ES-I3 (cell line): ENCODE data around the gene IL1RAPL1.

Source experiments
- H3K36me3 ChIP-seq: 2 replicates; pipeline ENCODE4 v1.6.1; 2013; ENCODE audit warnings: mild to moderate bottlenecking, low read length, control low read depth, moderate library complexity; ENCODE audit not compliant: insufficient read depth
- H3K4me1 ChIP-seq: 2 replicates; pipeline ENCODE4 v1.6.1; 2013; ENCODE audit warnings: mild to moderate bottlenecking, control low read depth, low read length; ENCODE audit not compliant: insufficient read depth
- H3K9ac ChIP-seq: 2 replicates; pipeline ENCODE4 v1.6.1; 2013; ENCODE audit warnings: low read depth, mild to moderate bottlenecking, low read length, moderate library complexity
- H3K9me3 ChIP-seq: 2 replicates; pipeline ENCODE4 v1.6.1; 2013; ENCODE audit warnings: mild to moderate bottlenecking, low read length, moderate library complexity; ENCODE audit not compliant: control insufficient read depth, insufficient read depth

The IL1RAPL1 gene

GRCh38 chrX:29662759-29663503 lies 1075.7 kb downstream of the IL1RAPL1 start:
- Histone ChIP-seq H3K9me3 (no peaks in the 10 kb centered on the region), H3K9ac (no peak overlapping the region), H3K4me1 (peaks cover 21% of the 10 kb centered on the region), H3K36me3 (no peaks in the 10 kb centered on the region)

GRCh38 chrX:29665532-29665931 lies 1078.3 kb downstream of the IL1RAPL1 start:
- Histone ChIP-seq H3K9ac (no peak overlapping the region), H3K9me3 (no peaks in the 10 kb centered on the region; the same call in 1 of the 2 replicates), H3K4me1 (peaks cover 21% of the 10 kb centered on the region), H3K36me3 (no peaks in the 10 kb centered on the region)

- Histone ChIP-seq H3K4me1 (peaks cover 21% of the 10 kb centered on the region), H3K9me3 (no peaks in the 10 kb centered on the region; the same call in 1 of the 2 replicates), H3K9ac (no peak overlapping the region), H3K36me3 (no peaks in the 10 kb centered on the region)
Observed at GRCh38 chrX:29666366-29666765, 1079.1 kb downstream of the IL1RAPL1 start.

- Histone ChIP-seq H3K9me3 (no peaks in the 10 kb centered on the region; the same call in 1 of the 2 replicates), H3K4me1 (no peaks in the 10 kb centered on the region), H3K36me3 (no peaks in the 10 kb centered on the region), H3K9ac (no peak overlapping the region)
Observed at GRCh38 chrX:29671421-29671820, 1084.2 kb downstream of the IL1RAPL1 start.

- H3K9me3 ChIP-seq: no peaks in the 10 kb centered on the region
- no peaks in the 10 kb centered on the region for H3K36me3 ChIP-seq
- no peak overlapping the region for H3K9ac ChIP-seq
- no peaks in the 10 kb centered on the region for H3K4me1 ChIP-seq
Observed at GRCh38 chrX:29687687-29688086, 1100.4 kb downstream of the IL1RAPL1 start.

- Histone ChIP-seq H3K9me3 (no peaks in the 10 kb centered on the region), H3K4me1 (no peaks in the 10 kb centered on the region), H3K9ac (no peak overlapping the region), H3K36me3 (no peaks in the 10 kb centered on the region; the same call in 1 of the 2 replicates)
Observed at GRCh38 chrX:29690061-29690460, 1102.8 kb downstream of the IL1RAPL1 start.

- Histone ChIP-seq H3K36me3 (no peaks in the 10 kb centered on the region; the same call in 1 of the 2 replicates), H3K4me1 (no peaks in the 10 kb centered on the region), H3K9me3 (no peaks in the 10 kb centered on the region), H3K9ac (no peak overlapping the region)
Observed at GRCh38 chrX:29691044-29691443, 1103.8 kb downstream of the IL1RAPL1 start.

- H3K9ac ChIP-seq: no peak overlapping the region
- no peaks in the 10 kb centered on the region; the same call in 1 of the 2 replicates for H3K4me1 ChIP-seq
- H3K36me3 ChIP-seq: no peaks in the 10 kb centered on the region; the same call in 1 of the 2 replicates
- no peaks in the 10 kb centered on the region for H3K9me3 ChIP-seq
Observed at GRCh38 chrX:29693912-29694311, 1106.7 kb downstream of the IL1RAPL1 start.

- Histone ChIP-seq H3K4me1 (no peaks in the 10 kb centered on the region; the same call in 1 of the 2 replicates), H3K9me3 (no peaks in the 10 kb centered on the region), H3K36me3 (no peaks in the 10 kb centered on the region; the same call in 1 of the 2 replicates), H3K9ac (no peak overlapping the region)
Observed at GRCh38 chrX:29699239-29699638, 1112.0 kb downstream of the IL1RAPL1 start.

GRCh38 chrX:29707088-29707487 lies 1119.8 kb downstream of the IL1RAPL1 start:
- Histone ChIP-seq H3K36me3 (no peaks in the 10 kb centered on the region), H3K9ac (no peak overlapping the region), H3K9me3 (no peaks in the 10 kb centered on the region), H3K4me1 (no peaks in the 10 kb centered on the region)

- no peaks in the 10 kb centered on the region for H3K9me3 ChIP-seq
- no peaks in the 10 kb centered on the region for H3K4me1 ChIP-seq
- no peaks in the 10 kb centered on the region for H3K36me3 ChIP-seq
- H3K9ac ChIP-seq: no peak overlapping the region
Observed at GRCh38 chrX:29721152-29721551, 1133.9 kb downstream of the IL1RAPL1 start.

GRCh38 chrX:29724316-29724715 lies 1137.1 kb downstream of the IL1RAPL1 start:
- Histone ChIP-seq H3K9me3 (no peaks in the 10 kb centered on the region), H3K4me1 (no peaks in the 10 kb centered on the region), H3K36me3 (no peaks in the 10 kb centered on the region), H3K9ac (no peak overlapping the region)

- H3K36me3 ChIP-seq: no peaks in the 10 kb centered on the region
- H3K9ac ChIP-seq: no peak overlapping the region
- peaks cover 6% of the 10 kb centered on the region; the same call in 1 of the 2 replicates for H3K4me1 ChIP-seq
- no peaks in the 10 kb centered on the region for H3K9me3 ChIP-seq
Observed at GRCh38 chrX:29726811-29727210, 1139.6 kb downstream of the IL1RAPL1 start.

- Histone ChIP-seq H3K4me1 (peaks cover 14% of the 10 kb centered on the region; the same call in 1 of the 2 replicates), H3K9ac (no peak overlapping the region), H3K36me3 (no peaks in the 10 kb centered on the region), H3K9me3 (no peaks in the 10 kb centered on the region)
Observed at GRCh38 chrX:29728639-29729038, 1141.4 kb downstream of the IL1RAPL1 start.

GRCh38 chrX:29744966-29745365 lies 1157.7 kb downstream of the IL1RAPL1 start:
- H3K9me3 ChIP-seq: no peaks in the 10 kb centered on the region
- H3K36me3 ChIP-seq: no peaks in the 10 kb centered on the region
- H3K9ac ChIP-seq: no peak overlapping the region
- no peaks in the 10 kb centered on the region for H3K4me1 ChIP-seq
